Activated gamma-delta T cell treated with Interleukin-2 at 50 U/mL for 16 hours (primary cell): ENCODE measurements around the gene RAB3A.

Source experiments
- DNase-seq: peaks from one replicate; pipeline ENCODE4 v3.0.0-alpha.2; 2020

The RAB3A gene

DNA sequence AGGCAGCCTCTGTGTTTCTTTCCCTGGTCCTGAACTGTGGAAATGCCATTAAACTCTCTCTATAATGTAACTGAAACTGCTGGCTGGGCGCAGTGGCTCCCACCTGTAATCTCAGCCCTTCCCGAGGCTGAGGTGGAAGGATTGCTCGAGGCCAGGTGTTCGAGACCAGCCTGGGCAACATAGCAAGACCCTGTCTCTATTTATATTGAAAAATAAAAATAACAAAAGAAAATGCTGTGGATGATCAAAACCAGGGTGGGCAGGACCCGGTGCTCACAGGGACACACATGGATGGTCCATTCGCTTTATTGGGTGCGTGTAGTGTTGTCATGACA lies 7.4 kb downstream of the RAB3A start:
- no peak for DNase-seq

DNA sequence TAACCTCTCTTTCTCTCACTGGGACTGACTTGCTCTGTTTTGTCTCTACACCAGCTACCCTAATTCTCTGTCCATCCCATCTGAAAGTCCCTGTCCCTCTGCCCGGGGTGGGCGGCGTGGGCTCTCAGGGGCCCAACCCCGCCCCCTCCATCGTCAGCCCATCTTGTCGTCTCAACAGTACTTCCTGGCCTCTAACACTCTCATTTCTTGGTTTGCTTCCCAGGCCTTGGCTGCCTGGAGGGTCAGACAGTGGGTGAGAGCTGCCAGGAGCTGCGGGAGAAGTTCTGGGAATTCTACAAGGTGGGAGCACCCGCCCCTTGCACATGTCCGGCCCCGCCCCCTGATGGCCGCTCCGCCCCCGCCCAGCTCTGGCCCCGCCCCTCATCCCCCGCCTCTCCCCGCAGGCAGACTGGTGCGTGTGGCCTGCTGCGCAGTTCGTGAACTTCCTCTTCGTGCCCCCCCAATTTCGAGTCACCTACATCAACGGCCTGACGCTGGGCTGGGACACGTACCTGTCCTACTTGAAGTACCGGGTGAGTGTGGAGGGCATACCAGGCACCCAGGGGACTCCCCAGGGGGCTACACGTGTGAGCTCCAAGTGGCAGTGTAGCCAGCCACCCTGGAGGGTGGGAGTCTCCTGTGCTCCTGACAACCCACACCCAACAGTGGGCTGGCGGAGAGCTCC lies 9.1 kb downstream of the RAB3A start:
- DNase-seq = no peak

GRCh38 chr19:18194181-18194530 lies 9.7 kb downstream of the RAB3A start:
- DNase-seq = no peak

GRCh38 chr19:18193388-18194180 lies 10.3 kb downstream of the RAB3A start:
- no peak for DNase-seq

DNA sequence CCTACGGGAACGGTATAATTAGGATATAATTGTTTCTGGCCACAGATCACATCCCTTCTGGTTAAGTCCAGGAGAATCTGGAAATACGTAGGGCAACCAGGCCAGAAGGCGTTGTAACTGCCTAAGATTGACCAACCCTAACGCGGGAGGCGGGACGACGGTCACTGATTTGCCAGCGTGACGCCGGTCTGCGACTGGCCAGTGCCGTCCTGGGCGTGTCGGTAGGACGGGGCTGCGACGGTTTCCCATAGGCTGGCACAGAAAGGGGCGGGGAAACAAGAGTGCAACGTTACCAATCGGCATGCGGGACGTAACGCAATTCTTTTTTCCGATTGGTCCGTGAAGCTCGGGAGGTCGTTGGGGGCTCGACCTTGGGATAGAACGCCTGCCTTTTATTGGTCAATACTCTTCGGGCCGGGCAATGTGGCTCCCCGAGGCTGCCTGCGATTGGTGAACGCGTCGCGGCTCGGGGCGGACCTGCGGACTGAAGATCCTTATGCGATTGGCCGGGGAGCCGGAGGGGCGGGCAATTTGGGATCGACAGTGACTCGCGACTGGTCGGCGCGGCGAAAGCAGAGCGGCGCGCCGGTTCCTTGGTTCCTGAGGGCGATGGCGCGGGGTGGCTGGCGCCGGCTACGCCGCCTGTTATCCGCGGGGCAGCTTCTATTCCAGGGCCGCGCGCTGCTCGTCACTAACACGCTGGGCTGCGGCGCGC lies 11.0 kb downstream of the RAB3A start, which contains the start of gene MPV17L2:
Gene MPV17L2, plus strand, starts transcription at position 546 of the 715 bp plus-strand sequence. Its CDS starts 64 bp downstream, at position 610.
- DNase-seq = peak; percentile 98

GRCh38 chr19:18191640-18192062 lies 12.2 kb downstream of the RAB3A start:
- no peak for DNase-seq

- DNase-seq = no peak
These were observed 13.6 kb downstream of the RAB3A start for GRCh38 chr19:18190278-18190677.

- no peak for DNase-seq
These were observed 18.3 kb downstream of the RAB3A start for GRCh38 chr19:18185538-18185937.

DNA sequence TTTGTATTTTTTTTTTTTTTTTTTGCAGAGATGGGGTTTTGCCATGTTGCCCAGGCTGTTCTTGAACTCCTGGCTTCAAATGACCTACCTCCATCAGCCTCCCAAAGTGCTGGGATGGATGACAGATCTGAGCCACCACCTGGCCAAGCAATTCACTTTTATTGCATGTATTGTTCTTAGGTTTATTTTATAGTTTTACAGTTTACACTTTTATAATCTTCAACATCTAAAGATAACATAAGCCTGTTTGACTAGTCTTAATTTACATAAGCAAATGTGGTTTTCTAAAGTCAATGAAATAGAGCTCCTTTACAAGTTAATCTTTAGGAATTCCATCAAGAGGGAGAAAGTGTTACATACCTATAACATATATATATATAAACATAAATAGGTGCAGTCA lies 20.3 kb downstream of the RAB3A start:
- no peak for DNase-seq

GRCh38 chr19:18179957-18180356 lies 23.9 kb downstream of the RAB3A start:
- DNase-seq = no peak

DNA sequence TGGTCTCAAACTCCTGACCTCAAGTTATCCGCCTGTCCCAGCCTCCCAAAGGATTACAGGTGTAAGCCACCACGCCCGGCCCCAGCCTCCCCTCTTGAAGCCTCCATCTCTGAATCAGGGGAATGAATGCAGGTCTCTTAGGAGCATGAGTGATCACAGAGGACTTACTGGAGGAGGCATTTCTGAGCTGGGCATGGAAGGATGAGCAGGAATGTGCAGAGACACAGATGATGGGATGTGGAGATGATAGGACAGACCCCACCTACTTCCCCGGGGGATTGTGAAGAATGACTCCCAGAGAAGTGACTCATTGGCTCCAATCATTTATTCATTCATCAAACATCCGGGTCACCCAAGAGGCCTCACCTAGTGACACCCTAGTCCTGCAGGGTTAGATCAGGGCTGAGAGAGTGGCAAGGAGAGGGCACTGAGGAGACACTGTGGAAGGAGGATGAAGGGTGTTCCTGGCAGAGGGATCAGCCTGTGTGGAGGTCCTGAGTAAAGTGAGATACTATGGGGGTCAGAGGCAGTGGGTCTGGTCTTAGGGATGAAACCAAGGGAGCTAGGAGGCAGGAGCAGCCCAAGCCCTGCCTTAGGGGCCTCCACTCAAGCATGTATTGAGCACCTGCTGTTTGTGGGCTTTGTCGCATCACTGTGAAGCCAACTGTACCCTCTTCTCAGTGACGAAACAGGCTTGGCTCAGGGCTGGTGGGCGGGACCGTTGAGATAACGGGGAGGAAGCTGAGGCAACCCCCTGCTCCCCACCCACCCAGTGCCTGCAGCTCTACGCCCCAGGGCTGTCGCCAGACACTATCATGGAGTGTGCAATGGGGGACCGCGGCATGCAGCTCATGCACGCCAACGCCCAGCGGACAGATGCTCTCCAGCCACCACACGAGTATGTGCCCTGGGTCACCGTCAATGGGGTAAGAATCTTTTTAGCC lies 27.2 kb downstream of the RAB3A start:
- no peak for DNase-seq

GRCh38 chr19:18174983-18175382 lies 28.9 kb downstream of the RAB3A start:
- DNase-seq = no peak

GRCh38 chr19:18173572-18174288 lies 30.1 kb downstream of the RAB3A start, which contains the start of gene IFI30:
Gene IFI30 (plus strand): TSS chr19:18173813. CDS start chr19:18173842, 29 bp downstream.
- peak; percentile 43 for DNase-seq

- no peak for DNase-seq
These were observed 30.7 kb downstream of the RAB3A start for GRCh38 chr19:18173054-18173571.

GRCh38 chr19:18172331-18173053 lies 31.4 kb downstream of the RAB3A start:
- no peak for DNase-seq

GRCh38 chr19:18171605-18172327 lies 32.1 kb downstream of the RAB3A start:
- DNase-seq = no peak

- DNase-seq = no peak
These were observed 33.1 kb downstream of the RAB3A start for GRCh38 chr19:18170714-18171255.

DNA sequence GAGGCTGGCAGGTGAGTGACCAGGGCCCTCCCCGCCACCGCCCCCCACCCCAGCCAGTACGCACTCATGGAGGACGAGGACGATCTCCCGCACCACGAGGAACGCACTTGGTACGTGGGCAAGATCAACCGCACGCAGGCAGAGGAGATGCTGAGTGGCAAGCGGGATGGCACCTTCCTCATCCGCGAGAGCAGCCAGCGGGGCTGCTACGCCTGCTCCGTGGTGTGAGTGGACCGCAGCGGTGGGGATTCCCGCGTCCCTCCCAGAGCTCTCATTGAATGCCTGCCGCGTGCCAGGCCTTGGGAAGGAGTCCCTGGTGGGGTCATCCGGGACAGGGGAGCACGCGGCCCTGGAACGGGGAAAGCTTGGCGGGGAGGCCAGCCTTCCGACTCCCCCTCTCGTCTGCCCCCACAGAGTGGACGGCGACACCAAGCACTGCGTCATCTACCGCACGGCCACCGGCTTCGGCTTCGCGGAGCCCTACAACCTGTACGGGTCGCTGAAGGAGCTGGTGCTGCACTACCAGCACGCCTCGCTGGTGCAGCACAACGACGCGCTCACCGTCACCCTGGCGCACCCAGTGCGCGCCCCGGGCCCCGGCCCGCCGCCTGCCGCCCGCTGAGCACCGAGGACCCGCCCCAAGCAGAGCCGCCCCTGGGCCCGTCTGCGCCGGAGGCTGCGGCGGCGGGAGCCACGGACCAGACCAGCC lies 35.0 kb downstream of the RAB3A start:
- no peak for DNase-seq

DNA sequence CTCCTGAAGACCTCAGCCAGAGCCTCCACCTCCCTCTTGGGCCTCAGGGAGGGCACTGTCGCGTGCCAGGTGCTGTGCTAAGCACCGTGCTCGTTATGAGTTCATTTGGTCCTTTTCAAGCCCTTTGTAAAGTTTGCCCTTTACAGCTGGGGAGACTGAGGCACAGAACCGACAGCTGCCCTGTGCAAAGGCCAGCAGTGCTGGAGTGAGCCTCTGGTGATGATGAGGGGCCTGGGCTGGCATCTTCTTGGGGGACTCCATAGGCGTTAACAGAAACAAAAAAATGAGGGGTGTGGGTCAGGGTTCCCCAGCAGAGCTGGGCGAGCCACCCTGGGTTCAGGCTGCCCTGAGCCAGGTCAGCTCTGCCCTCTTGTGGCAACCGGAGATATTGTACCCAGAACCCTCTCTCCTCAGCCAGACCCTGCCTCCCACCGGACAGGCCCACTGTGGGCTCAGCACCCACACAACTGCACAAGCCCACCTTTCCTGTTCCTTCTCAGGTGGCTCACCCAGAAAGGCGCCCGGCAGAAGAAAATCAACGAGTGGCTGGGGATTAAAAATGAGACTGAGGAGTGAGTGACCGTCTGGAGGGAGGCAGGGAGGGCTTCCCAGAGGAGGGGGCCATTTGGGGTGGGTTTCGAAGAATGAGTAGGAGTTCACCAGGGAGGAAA lies 35.7 kb downstream of the RAB3A start:
- peak; percentile 56 for DNase-seq
